GM12801 (cell line): ENCODE results near the gene SMAD9.

ENCODE experiments used
- CTCF ChIP-seq: IDR thresholded peaks from one replicate; pipeline ENCODE4 v1.5.1; 2011; ENCODE audit warnings: control low read depth; ENCODE audit not compliant: insufficient read length; ENCODE audit errors: extremely low read depth

The SMAD9 gene

GRCh38 chr13:36945078-36945477 is 25.0 kb upstream of the SMAD9 start:
- TF ChIP-seq CTCF: no peak

- TF ChIP-seq CTCF: no peak
Measured at GRCh38 chr13:36925603-36926002, 5.6 kb upstream of the SMAD9 start.

GRCh38 chr13:36924001-36924400 is 4.0 kb upstream of the SMAD9 start:
- TF ChIP-seq CTCF: no peak

- no peak for TF ChIP-seq CTCF
Measured at GRCh38 chr13:36921631-36922301, 1.7 kb upstream of the SMAD9 start.

- no peak for TF ChIP-seq CTCF
Measured at GRCh38 chr13:36920616-36921185, 663 bp upstream of the SMAD9 start.

- TF ChIP-seq CTCF: no peak
Measured at GRCh38 chr13:36919171-36919832, 736 bp downstream of the SMAD9 start.

GRCh38 chr13:36918246-36919131 is 1.5 kb downstream of the SMAD9 start:
- no peak for TF ChIP-seq CTCF
